B cell (primary cell): Measurements from ENCODE around the gene CERS6. TPM values are rescaled to one million over a fixed set of nuclear protein-coding genes. Genes with fewer than 3 reads are reported as not detected.

ENCODE experiments used
- ATAC-seq: fragments of 200-7000 bp; cut with Tn5 transposase; one replicate; pipeline ENCODE4 v1.10.0; 2021; ENCODE audit warnings: low read depth, mild to moderate bottlenecking, moderate number of reproducible peaks, moderate library complexity
- CTCF ChIA-PET: fragments of 350-600 bp; sonication (Branson Sonifier 250); formaldehyde crosslinking; loops from one replicate; lab custom pipeline; 2021; ENCODE audit warnings: antibody characterized with exemption, inconsistent platforms; lab: Charles Lee
- POLR2A ChIA-PET: fragments of 350-600 bp; sonication (Branson Sonifier 250); formaldehyde crosslinking; loops from one replicate; lab custom pipeline; 2021; ENCODE audit warnings: antibody characterized with exemption; lab: Charles Lee
- DNase-seq: peaks from one replicate; pipeline ENCODE4 v3.0.0; 2013
- H2AFZ ChIP-seq: 2 replicates; pipeline ENCODE4 v1.6.1; 2012; ENCODE audit warnings: mild to moderate bottlenecking, low read depth, low read length; ENCODE audit not compliant: insufficient read depth, poor library complexity, severe bottlenecking
- H3K27ac ChIP-seq, 2 donors: 1 replicate in 1 of 2; 2 replicates in 1 of 2; pipeline ENCODE4 v1.5.1; 2012 to 2013; ENCODE audit warnings: low read length in 2 of 2, mild to moderate bottlenecking in 2 of 2, moderate library complexity in 1 of 2
- H3K27me3 ChIP-seq, 4 experiments: fragments of 200-600 bp in 1 of 4; sonication (generic) in 1 of 4; replicated peaks in 1 of 4; 1 replicate in 2 of 4; 2 replicates in 2 of 4; pipeline versions ENCODE4 v1.6.1 to v1.7.0; 2013 to 2016; ENCODE audit warnings: low read length in 3 of 4, mild to moderate bottlenecking in 2 of 4, mixed read lengths in 1 of 4, moderate library complexity in 1 of 4; ENCODE audit not compliant: insufficient read depth in 4 of 4, control insufficient read depth in 3 of 4; ENCODE audit errors: control extremely low read depth in 1 of 4
- H3K36me3 ChIP-seq, 2 experiments: replicated peaks in 1 of 2; 1 replicate in 1 of 2; 2 replicates in 1 of 2; pipeline versions ENCODE4 v1.6.1 to v1.7.1; 2013; ENCODE audit warnings: low read length in 1 of 2; ENCODE audit not compliant: insufficient read depth in 2 of 2, control insufficient read depth in 1 of 2; ENCODE audit errors: control extremely low read depth in 1 of 2, extremely low read depth in 1 of 2
- H3K4me1 ChIP-seq, 2 donors: fragments of 200-600 bp in 1 of 2; sonication (generic) in 1 of 2; 1 replicate in 1 of 2; 2 replicates in 1 of 2; pipeline versions ENCODE4 v1.5.1 to v1.6.1; 2013 to 2017; ENCODE audit warnings: low read length in 2 of 2; ENCODE audit not compliant: control insufficient read depth in 2 of 2, insufficient read depth in 2 of 2
- H3K4me2 ChIP-seq: replicated peaks from 2 replicates; pipeline ENCODE3; 2012; ENCODE audit warnings: mild to moderate bottlenecking, low read depth, low read length; ENCODE audit not compliant: poor library complexity, severe bottlenecking
- H3K4me3 ChIP-seq, 5 experiments: fragments of 200-600 bp in 1 of 5; sonication (generic) in 1 of 5; 1 replicate in 3 of 5; 2 replicates in 2 of 5; pipeline versions ENCODE4 v1.5.1 to v1.7.0; 2011 to 2016; ENCODE audit warnings: low read length in 4 of 5, mild to moderate bottlenecking in 4 of 5, low read depth in 2 of 5, control low read depth in 1 of 5, moderate library complexity in 1 of 5; ENCODE audit not compliant: insufficient read depth in 1 of 5; ENCODE audit errors: control extremely low read depth in 1 of 5, extremely low read depth in 1 of 5
- H3K79me2 ChIP-seq: fragments of 200-600 bp; sonication (generic); one replicate; pipeline ENCODE4 v1.6.0; 2016; ENCODE audit warnings: low read length; ENCODE audit not compliant: control insufficient read depth, insufficient read depth
- H3K9ac ChIP-seq: fragments of 200-600 bp; sonication (generic); 2 replicates; pipeline ENCODE4 v1.6.1; 2017; ENCODE audit warnings: mild to moderate bottlenecking, low read length, moderate library complexity
- H3K9me3 ChIP-seq, 3 donors: one replicate each; pipeline versions ENCODE4 v1.6.1 to v1.7.1; 2013; ENCODE audit warnings: low read length in 2 of 3; ENCODE audit not compliant: control insufficient read depth in 2 of 3, insufficient read depth in 1 of 3; ENCODE audit errors: control extremely low read depth in 1 of 3
- H4K20me1 ChIP-seq: 2 replicates; pipeline ENCODE4 v1.6.0; 2012; ENCODE audit warnings: mild to moderate bottlenecking, low read length; ENCODE audit not compliant: insufficient read depth, control insufficient read depth, poor library complexity, severe bottlenecking
- H3K27ac Mint-ChIP-seq: one replicate; pipeline ENCODE4 v1.8.0; 2021; ENCODE audit warnings: mixed read lengths
- H3K27me3 Mint-ChIP-seq: one replicate; pipeline ENCODE4 v1.8.0; 2021; ENCODE audit warnings: mixed read lengths
- H3K4me1 Mint-ChIP-seq: one replicate; pipeline ENCODE4 v1.8.0; 2021; ENCODE audit warnings: mixed read lengths
- H3K4me3 Mint-ChIP-seq: one replicate; pipeline ENCODE4 v1.8.0; 2021; ENCODE audit warnings: mixed read lengths
- H3K9me3 Mint-ChIP-seq: one replicate; pipeline ENCODE4 v1.8.0; 2022; ENCODE audit warnings: mixed read lengths; ENCODE audit not compliant: insufficient read depth
- CTCF ChIP-seq: fragments of 200-600 bp; IDR thresholded peaks from one replicate; pipeline ENCODE4 v1.8.0; 2022; ENCODE audit warnings: antibody characterized with exemption, mild to moderate bottlenecking
- EZH2 ChIP-seq: IDR thresholded peaks from 2 replicates; pipeline ENCODE4 v1.6.1; 2012; ENCODE audit warnings: borderline replicate concordance, low read depth, mild to moderate bottlenecking, moderate library complexity, low read length; ENCODE audit not compliant: insufficient read depth, poor library complexity, severe bottlenecking
- WGBS: methylation state at CpG from one replicate; pipeline ENCODE4 v1.1.5; 2013; ENCODE audit warnings: missing lambda C conversion rate; ENCODE audit not compliant: insufficient coverage; 5-methylcytosine and 5-hydroxymethylcytosine counted together
- intact Hi-C: fragments of 100-400 bp; cut with micrococcal nuclease; formaldehyde crosslinking; loops from one replicate; pipeline ENCODE4 v1.10.0; 2022
- polyA plus RNA-seq: library from polyadenylated mRNA; depleted of rRNA; stranded (reverse); fragments of >200 nt; gene quantifications from 2 replicates; pipeline ENCODE4 v1.2.3, GENCODE V29; 2012
- total RNA-seq, 2 donors: library from RNA; stranded (reverse); fragments of 120-200 nt in 1 of 2; gene quantifications; 1 replicate in 1 of 2; 2 replicates in 1 of 2; pipeline versions ENCODE4 v1.2.3 to v1.2.4, GENCODE V29; 2013 to 2022

Gene CERS6
- total and polyA plus RNA-seq, 2 donors (not counting 1 experiment from before 2014, with no cell fraction given): 2.2 to 5.5 TPM

- WGBS: 100% methylated on average over 1 of the region's 2 CpGs
- H3K9me3 Mint-ChIP-seq: no peaks in the 10 kb centered on the region
- CTCF ChIA-PET: interaction anchor here (0.6 to 0.8 kb wide), 2 partner anchors 14 to 1020 kb away, joined by 3 to 4 read pairs; no protein-coding TSS in a partner anchor
Measured at GRCh38 chr2:168671932-168672331, 215.9 kb downstream of the CERS6 start.

More at GRCh38 chr2:168671932-168672331, 215.9 kb downstream of the CERS6 start:
- Histone ChIP-seq H3K27ac (no peak overlapping the region), H3K9me3 (no peaks in the 10 kb centered on the region), H3K27me3 (no peaks in the 10 kb centered on the region), H3K9ac (no peak overlapping the region), H3K36me3 (no peaks in the 10 kb centered on the region), H4K20me1 (no peaks in the 10 kb centered on the region), H3K4me2 (no peak overlapping the region), H3K4me1 (no peaks in the 10 kb centered on the region), H2AFZ (no peak overlapping the region), H3K79me2 (no peaks in the 10 kb centered on the region), H3K4me3 (no peak overlapping the region)
- intact Hi-C loops: no loop called here
- Mint-ChIP-seq H3K4me1 (no peaks in the 10 kb centered on the region), H3K4me3 (no peak overlapping the region), H3K27me3 (no peaks in the 10 kb centered on the region), H3K27ac (no peak overlapping the region)
- TF ChIP-seq EZH2 (no peak), CTCF (no peak)
- POLR2A ChIA-PET: no interaction called here
- ATAC-seq (no peak), DNase-seq (no peak)
